ENCODE results near the gene TRAF2. TPM values are rescaled to one million over a fixed set of nuclear protein-coding genes. Genes with fewer than 3 reads are reported as not detected.

TRAF2 gene
- total RNA-seq, 5 donors from 2014 or later (not counting 1 experiment from before 2014, with no cell fraction given), result 20.9 to 38.7 (median 33.7) TPM

GRCh38 chr9:136847826-136848392 is 38.4 kb upstream of the TRAF2 start:
- DNase-seq, result peak in 33 of 35 experiments; percentile 28 to 79 (median 62)
- Mint-ChIP-seq H3K27me3 (peaks cover 6 to 24% of the 10 kb centered on the region in 2 donors), H3K4me3 (peak overlapping the region; percentile 73 to 88 (median 86)), H3K27ac (peak overlapping the region; percentile 22 to 71), H3K4me1 (peaks cover 7 to 28% (median 21%) of the 10 kb centered on the region in 3 donors), H3K36me3 (no peaks in the 10 kb centered on the region), H3K9me3 (no peaks in the 10 kb centered on the region)
- WGBS (ENCODE audit: insufficient coverage), result 3% methylated on average over 42 of the region's 48 CpGs
- no peak overlapping the region for H3K27ac ChIP-seq (ENCODE audit: low read length)
- no peak for ATAC-seq (replicated peaks in 1 of 4)
- H3K4me3 ChIP-seq (ENCODE audit: control insufficient read depth in 1 of 2, extremely low read depth in 1 of 2, low read length in 1 of 2), result peak overlapping the region; percentile 77 to 92
- POLR2A ChIA-PET, result no interaction called here
- no peaks in the 10 kb centered on the region for H3K9me3 ChIP-seq
- peaks cover 16 to 64% of the 10 kb centered on the region in 2 experiments for H3K4me1 ChIP-seq (ENCODE audit: control insufficient read depth in 1 of 2, extremely low read depth in 1 of 2, insufficient read depth in 2 of 2, low read length in 2 of 2)
- H3K27me3 ChIP-seq (replicated peaks in 1 of 2; ENCODE audit: control insufficient read depth in 2 of 2, extremely low read depth in 1 of 2, insufficient read depth in 2 of 2, low read length in 1 of 2), result peaks cover 0 to 38% of the 10 kb centered on the region in 2 experiments
- CTCF ChIA-PET, result interaction anchor here in 1 of 2 donors (0.6 to 0.7 kb wide), 2 partner anchors 31 to 120 kb away, joined by 3 to 8 read pairs; no protein-coding TSS in a partner anchor
- H3K36me3 ChIP-seq (ENCODE audit: control insufficient read depth in 2 of 2, extremely low read depth in 1 of 2, insufficient read depth in 1 of 2, low read length in 1 of 2), result peaks cover 0 to 2% of the 10 kb centered on the region in 2 donors

- Mint-ChIP-seq H3K4me3 (peak overlapping the region; percentile 88 to 92 (median 90)), H3K27ac (no peak overlapping the region), H3K4me1 (peaks cover 7 to 26% (median 19%) of the 10 kb centered on the region in 3 donors), H3K27me3 (peaks cover 6 to 22% of the 10 kb centered on the region in 2 donors), H3K9me3 (no peaks in the 10 kb centered on the region), H3K36me3 (no peaks in the 10 kb centered on the region)
- WGBS (ENCODE audit: insufficient coverage), result 3% methylated on average over 43 of the region's 53 CpGs
- Histone ChIP-seq H3K4me1 (ENCODE audit: control insufficient read depth in 1 of 2, extremely low read depth in 1 of 2, insufficient read depth in 2 of 2, low read length in 2 of 2) (peaks cover 12 to 58% of the 10 kb centered on the region in 2 experiments), H3K36me3 (ENCODE audit: control insufficient read depth in 2 of 2, extremely low read depth in 1 of 2, insufficient read depth in 1 of 2, low read length in 1 of 2) (peaks cover 0 to 2% of the 10 kb centered on the region in 2 donors), H3K4me3 (ENCODE audit: control insufficient read depth in 1 of 2, extremely low read depth in 1 of 2, low read length in 1 of 2) (peak overlapping the region; percentile 77 to 92), H3K27me3 (replicated peaks in 1 of 2; ENCODE audit: control insufficient read depth in 2 of 2, extremely low read depth in 1 of 2, insufficient read depth in 2 of 2, low read length in 1 of 2) (peaks cover 0 to 32% of the 10 kb centered on the region in 2 experiments), H3K27ac (ENCODE audit: low read length) (no peak overlapping the region), H3K9me3 (no peaks in the 10 kb centered on the region)
- DNase-seq, result peak in 4 of 35 experiments; percentile 27 to 52 (median 32)
- ChIA-PET POLR2A (interaction anchor here in 1 of 2 donors (0.6 kb wide), 1 partner anchor 309 kb away, joined by 8 read pairs; no protein-coding TSS in a partner anchor), CTCF (interaction anchor here in 1 of 2 donors (0.6 to 0.7 kb wide), 3 partner anchors 32 to 144 kb away, joined by 3 to 8 read pairs (median 4); partner anchors contain the start of gene PAXX)
- ATAC-seq (replicated peaks in 1 of 4), result peak in 3 of 4 experiments; percentile 0 to 3 (median 1)
Observed at GRCh38 chr9:136848393-136849037, 37.8 kb upstream of the TRAF2 start.

GRCh38 chr9:136849038-136849959 is 37.0 kb upstream of the TRAF2 start, which contains the start of gene PHPT1:
Gene PHPT1 (plus strand): TSS chr9:136849409. CDS start chr9:136849431, 22 bp downstream.
- DNase-seq (peak; percentile 92 to 97 (median 95)), ATAC-seq (replicated peaks in 1 of 4) (peak; percentile 91 to 95 (median 94))
- ChIA-PET CTCF (interaction anchor here in 1 of 2 donors (0.6 kb wide), 1 partner anchor 143 kb away, joined by 4 read pairs; the partner anchor contains the start of gene PAXX), POLR2A (interaction anchor here in 1 of 2 donors (0.6 kb wide), 1 partner anchor 310 kb away, joined by 8 read pairs; no protein-coding TSS in a partner anchor)
- peaks cover 0 to 25% of the 10 kb centered on the region in 2 experiments for H3K27me3 ChIP-seq (replicated peaks in 1 of 2; ENCODE audit: control insufficient read depth in 2 of 2, extremely low read depth in 1 of 2, insufficient read depth in 2 of 2, low read length in 1 of 2)
- Mint-ChIP-seq H3K9me3 (no peaks in the 10 kb centered on the region), H3K27me3 (peaks cover 6 to 18% of the 10 kb centered on the region in 2 donors), H3K36me3 (no peaks in the 10 kb centered on the region), H3K4me3 (peak within 1 kb of the TSS; percentile 88 to 92 (median 90)), H3K4me1 (peaks cover 7 to 22% (median 17%) of the 10 kb centered on the region in 3 donors), H3K27ac (peak within 1 kb of the TSS; percentile 84 to 91)
- H3K9me3 ChIP-seq, result no peaks in the 10 kb centered on the region
- under 1% methylated on average over 52 of the region's 77 CpGs for WGBS (ENCODE audit: insufficient coverage)
- peak within 1 kb of the TSS; percentile 30 for H3K27ac ChIP-seq (ENCODE audit: low read length)
- H3K4me3 ChIP-seq (ENCODE audit: control insufficient read depth in 1 of 2, extremely low read depth in 1 of 2, low read length in 1 of 2), result peak within 1 kb of the TSS; percentile 77 to 92
- peaks cover 0 to 2% of the 10 kb centered on the region in 2 donors for H3K36me3 ChIP-seq (ENCODE audit: control insufficient read depth in 2 of 2, extremely low read depth in 1 of 2, insufficient read depth in 1 of 2, low read length in 1 of 2)
- H3K4me1 ChIP-seq (ENCODE audit: control insufficient read depth in 1 of 2, extremely low read depth in 1 of 2, insufficient read depth in 2 of 2, low read length in 2 of 2), result peaks cover 11 to 50% of the 10 kb centered on the region in 2 experiments

- CTCF ChIA-PET, result no interaction called here
- H3K27me3 ChIP-seq (replicated peaks in 1 of 2; ENCODE audit: control insufficient read depth in 2 of 2, extremely low read depth in 1 of 2, insufficient read depth in 2 of 2, low read length in 1 of 2), result peaks cover 0 to 21% of the 10 kb centered on the region in 2 experiments
- H3K4me1 Mint-ChIP-seq, result peaks cover 7 to 20% (median 16%) of the 10 kb centered on the region in 3 donors
- peak overlapping the region; percentile 88 to 92 (median 90) for H3K4me3 Mint-ChIP-seq
- peak overlapping the region; percentile 16 to 71 for H3K27ac Mint-ChIP-seq
- no peaks in the 10 kb centered on the region for H3K36me3 Mint-ChIP-seq
- ATAC-seq (replicated peaks in 1 of 4) (no peak), DNase-seq (no peak)
- H3K27ac ChIP-seq (ENCODE audit: low read length), result no peak overlapping the region
- no peaks in the 10 kb centered on the region for H3K9me3 Mint-ChIP-seq
- H3K4me3 ChIP-seq (ENCODE audit: control insufficient read depth in 1 of 2, extremely low read depth in 1 of 2, low read length in 1 of 2), result peak overlapping the region in 1 of 2 donors; percentile 77
- POLR2A ChIA-PET, result no interaction called here
- peaks cover 6 to 17% of the 10 kb centered on the region in 2 donors for H3K27me3 Mint-ChIP-seq
- H3K9me3 ChIP-seq, result no peaks in the 10 kb centered on the region
- H3K36me3 ChIP-seq (ENCODE audit: control insufficient read depth in 2 of 2, extremely low read depth in 1 of 2, insufficient read depth in 1 of 2, low read length in 1 of 2), result peaks cover 0 to 2% of the 10 kb centered on the region in 2 donors
- WGBS (ENCODE audit: insufficient coverage), result 81% methylated on average over 37 of the region's 43 CpGs
- H3K4me1 ChIP-seq (ENCODE audit: control insufficient read depth in 1 of 2, extremely low read depth in 1 of 2, insufficient read depth in 2 of 2, low read length in 2 of 2), result peaks cover 11 to 46% of the 10 kb centered on the region in 2 experiments
Observed at GRCh38 chr9:136849960-136850865, 36.1 kb upstream of the TRAF2 start.

DNA sequence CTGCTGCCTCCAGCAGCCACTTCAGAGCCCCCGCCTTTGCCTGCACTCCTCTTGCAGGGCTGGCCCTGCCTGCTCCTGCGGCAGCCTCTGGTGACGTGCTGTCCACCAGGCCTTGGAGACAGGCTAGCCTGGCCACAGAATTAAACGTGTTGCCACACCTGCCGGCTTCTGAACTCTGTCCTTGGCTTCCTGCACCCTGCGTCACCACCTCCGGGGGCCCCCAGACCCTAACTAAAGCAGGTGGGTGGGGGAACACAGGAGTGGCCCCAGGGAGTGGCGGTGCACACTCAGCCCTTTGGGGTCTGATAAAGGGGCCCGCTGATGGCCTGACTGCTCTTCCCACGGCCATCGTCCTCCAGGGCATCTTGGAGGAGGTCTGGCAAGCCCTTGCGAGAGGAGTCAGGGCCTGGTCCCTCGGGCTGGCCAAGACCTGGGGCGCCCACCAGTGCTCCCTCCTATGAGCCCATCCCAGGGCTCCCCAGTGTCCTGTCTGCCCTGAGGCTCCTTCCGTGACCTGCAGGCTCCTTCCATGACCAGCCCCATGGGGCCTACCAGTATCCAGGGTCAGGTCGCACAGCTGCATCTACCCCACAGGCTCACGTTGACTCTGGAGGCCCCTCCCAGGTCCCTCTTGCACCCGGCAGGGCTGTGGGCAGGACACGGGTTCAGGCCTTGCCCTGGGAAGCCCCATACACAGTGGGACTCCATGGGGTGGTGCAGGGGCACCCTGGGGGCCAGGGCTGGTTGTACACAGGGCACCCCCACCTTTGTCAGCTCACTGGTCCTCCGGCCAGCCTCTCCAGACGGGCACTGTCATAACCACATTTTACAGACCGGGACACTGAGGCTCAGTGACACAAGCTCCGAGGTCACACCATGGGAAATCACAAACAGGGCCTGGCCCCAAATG is 35.2 kb upstream of the TRAF2 start:
- ChIA-PET CTCF (no interaction called here), POLR2A (no interaction called here)
- H3K4me3 Mint-ChIP-seq, result peak overlapping the region in 1 of 3 donors; percentile 88
- no peaks in the 10 kb centered on the region for H3K9me3 Mint-ChIP-seq
- peaks cover 6 to 15% of the 10 kb centered on the region in 2 donors for H3K27me3 Mint-ChIP-seq
- H3K36me3 ChIP-seq (ENCODE audit: control insufficient read depth in 2 of 2, extremely low read depth in 1 of 2, insufficient read depth in 1 of 2, low read length in 1 of 2), result peaks cover 0 to 2% of the 10 kb centered on the region in 2 donors
- peaks cover 7 to 19% (median 15%) of the 10 kb centered on the region in 3 donors for H3K4me1 Mint-ChIP-seq
- H3K27me3 ChIP-seq (replicated peaks in 1 of 2; ENCODE audit: control insufficient read depth in 2 of 2, extremely low read depth in 1 of 2, insufficient read depth in 2 of 2, low read length in 1 of 2), result peaks cover 0 to 19% of the 10 kb centered on the region in 2 experiments
- H3K4me1 ChIP-seq (ENCODE audit: control insufficient read depth in 1 of 2, extremely low read depth in 1 of 2, insufficient read depth in 2 of 2, low read length in 2 of 2), result peaks cover 11 to 44% of the 10 kb centered on the region in 2 experiments
- H3K4me3 ChIP-seq (ENCODE audit: control insufficient read depth in 1 of 2, extremely low read depth in 1 of 2, low read length in 1 of 2), result no peak overlapping the region
- 87% methylated on average over 22 of the region's 23 CpGs for WGBS (ENCODE audit: insufficient coverage)
- no peaks in the 10 kb centered on the region for H3K9me3 ChIP-seq
- ATAC-seq (replicated peaks in 1 of 4), result no peak
- no peak for DNase-seq
- H3K27ac ChIP-seq (ENCODE audit: low read length), result no peak overlapping the region
- no peak overlapping the region for H3K27ac Mint-ChIP-seq
- H3K36me3 Mint-ChIP-seq, result no peaks in the 10 kb centered on the region

All from T-cell (primary cell).